GM06990 (cell line): Measurements from ENCODE around the gene NUDC.

Source experiments
- DNase-seq: peaks from one replicate; pipeline ENCODE4 v3.0.0-alpha.2; 2011; ENCODE audit not compliant: insufficient read length; ENCODE audit errors: extremely low read depth
- H3K27me3 ChIP-seq: replicated peaks from 2 replicates; pipeline ENCODE4 v1.6.0; 2011; ENCODE audit warnings: low read length; ENCODE audit not compliant: control insufficient read depth, insufficient read depth
- H3K36me3 ChIP-seq: 2 replicates; pipeline ENCODE4 v1.5.1; 2011; ENCODE audit warnings: low read length; ENCODE audit not compliant: control insufficient read depth, insufficient read depth
- H3K4me3 ChIP-seq: replicated peaks from 2 replicates; pipeline ENCODE4 v1.5.1; 2011; ENCODE audit warnings: low read depth, mild to moderate bottlenecking, control low read depth, low read length
- CTCF ChIP-seq: IDR thresholded peaks from 2 replicates; pipeline ENCODE4 v1.5.1; 2011; ENCODE audit warnings: low read length, control low read depth, mild to moderate bottlenecking, inconsistent platforms; ENCODE audit not compliant: insufficient read depth, poor library complexity, severe bottlenecking

The NUDC gene

GRCh38 chr1:26923711-26924110, 2.2 kb downstream of the NUDC start:
- Histone ChIP-seq H3K27me3 (no peaks in the 10 kb centered on the region), H3K4me3 (no peak overlapping the region), H3K36me3 (peaks cover 13% of the 10 kb centered on the region)
- DNase-seq: no peak
- TF ChIP-seq CTCF: no peak

- no peak for TF ChIP-seq CTCF
- DNase-seq: no peak
Measured at GRCh38 chr1:26932531-26932930, 11.0 kb downstream of the NUDC start.

GRCh38 chr1:26936823-26937222, 15.3 kb downstream of the NUDC start:
- peaks cover 19% of the 10 kb centered on the region for H3K36me3 ChIP-seq
- no peak for TF ChIP-seq CTCF
- no peak for DNase-seq

More at GRCh38 chr1:26932531-26932930, 11.0 kb downstream of the NUDC start:
- H3K36me3 ChIP-seq: peaks cover 8% of the 10 kb centered on the region
- no peaks in the 10 kb centered on the region for H3K27me3 ChIP-seq
- no peak overlapping the region for H3K4me3 ChIP-seq

GRCh38 chr1:26938004-26938658, 16.6 kb downstream of the NUDC start:
- peaks cover 22% of the 10 kb centered on the region for H3K36me3 ChIP-seq
- no peaks in the 10 kb centered on the region for H3K27me3 ChIP-seq
- H3K4me3 ChIP-seq: no peak overlapping the region
- no peak for TF ChIP-seq CTCF
- DNase-seq: no peak

More at GRCh38 chr1:26936823-26937222, 15.3 kb downstream of the NUDC start:
- Histone ChIP-seq H3K27me3 (no peaks in the 10 kb centered on the region), H3K4me3 (no peak overlapping the region)

- Histone ChIP-seq H3K36me3 (peaks cover 25% of the 10 kb centered on the region), H3K27me3 (no peaks in the 10 kb centered on the region), H3K4me3 (no peak overlapping the region)
- no peak for TF ChIP-seq CTCF
- DNase-seq: no peak
Measured at GRCh38 chr1:26938659-26939025, 17.1 kb downstream of the NUDC start.

GRCh38 chr1:26941311-26941710, 19.8 kb downstream of the NUDC start:
- Histone ChIP-seq H3K4me3 (no peak overlapping the region), H3K27me3 (no peaks in the 10 kb centered on the region), H3K36me3 (peaks cover 40% of the 10 kb centered on the region)
- no peak for TF ChIP-seq CTCF
- no peak for DNase-seq
